Suppressor macrophage treated with lipopolysaccharide for 4 hours (primary cell): ENCODE results near the gene ARFIP2.
A peak's percentile ranks its signal among the peaks of the same experiment; 100 is the strongest.
"Not testable (repeated sequence)": the region's sequence is repeated elsewhere in the genome, so short reads cannot be mapped to it uniquely, and the experiment has no call there.

Source experiments
- DNase-seq: peaks from one replicate; pipeline ENCODE4 v3.0.0-alpha.2; 2020

The ARFIP2 gene, protein sequence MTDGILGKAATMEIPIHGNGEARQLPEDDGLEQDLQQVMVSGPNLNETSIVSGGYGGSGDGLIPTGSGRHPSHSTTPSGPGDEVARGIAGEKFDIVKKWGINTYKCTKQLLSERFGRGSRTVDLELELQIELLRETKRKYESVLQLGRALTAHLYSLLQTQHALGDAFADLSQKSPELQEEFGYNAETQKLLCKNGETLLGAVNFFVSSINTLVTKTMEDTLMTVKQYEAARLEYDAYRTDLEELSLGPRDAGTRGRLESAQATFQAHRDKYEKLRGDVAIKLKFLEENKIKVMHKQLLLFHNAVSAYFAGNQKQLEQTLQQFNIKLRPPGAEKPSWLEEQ

GRCh38 chr11:6481012-6481923 lies at the start of gene ARFIP2, which contains the start of gene TIMM10B:
TSS of gene ARFIP2 (minus strand) at chr11:6481331. CDS start at chr11:6480421, 910 bp downstream.
TSS of gene TIMM10B (plus strand) at chr11:6481501. CDS start at chr11:6481517, 16 bp downstream.
- peak; percentile 99 for DNase-seq

DNA sequence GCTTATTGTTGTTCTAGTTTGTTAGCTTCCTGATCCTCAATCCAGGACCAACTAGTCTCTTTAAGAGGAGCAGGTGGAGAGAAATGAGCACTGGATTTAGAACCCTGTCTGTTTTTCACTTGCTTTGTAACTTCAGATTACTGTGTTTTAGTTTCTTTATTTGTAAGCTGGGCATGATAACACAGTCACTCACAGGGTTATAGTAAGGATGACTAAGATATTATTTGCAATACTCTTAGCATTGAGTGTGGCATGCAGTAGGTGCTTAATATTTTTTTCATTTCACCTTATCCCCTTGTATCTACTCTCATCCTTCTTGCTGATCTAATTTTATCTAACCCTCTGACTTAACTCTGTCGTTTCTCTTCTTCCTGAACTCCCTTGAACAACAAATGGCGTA lies 49.7 kb upstream of the ARFIP2 start:
- DNase-seq: no peak

DNA sequence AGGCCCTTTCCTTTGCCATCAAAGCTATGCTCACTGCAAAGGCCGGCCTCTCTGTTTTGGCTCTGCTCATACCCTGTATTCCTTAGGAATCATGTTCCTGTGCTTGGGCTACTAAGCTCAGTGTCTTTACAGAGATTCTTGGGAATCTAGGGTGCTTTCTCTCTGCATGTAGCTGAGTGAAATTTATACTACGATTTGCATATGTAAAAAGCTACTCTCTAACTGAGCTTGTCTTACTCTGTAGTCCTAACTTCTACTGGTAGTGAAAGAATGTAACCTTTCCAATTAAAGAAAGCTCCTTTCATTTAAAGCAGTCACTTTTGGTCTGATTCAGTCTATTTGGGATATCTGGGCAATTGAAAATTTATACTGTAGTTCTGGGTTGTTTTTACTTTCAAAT lies 48.1 kb upstream of the ARFIP2 start:
- DNase-seq: no peak

DNA sequence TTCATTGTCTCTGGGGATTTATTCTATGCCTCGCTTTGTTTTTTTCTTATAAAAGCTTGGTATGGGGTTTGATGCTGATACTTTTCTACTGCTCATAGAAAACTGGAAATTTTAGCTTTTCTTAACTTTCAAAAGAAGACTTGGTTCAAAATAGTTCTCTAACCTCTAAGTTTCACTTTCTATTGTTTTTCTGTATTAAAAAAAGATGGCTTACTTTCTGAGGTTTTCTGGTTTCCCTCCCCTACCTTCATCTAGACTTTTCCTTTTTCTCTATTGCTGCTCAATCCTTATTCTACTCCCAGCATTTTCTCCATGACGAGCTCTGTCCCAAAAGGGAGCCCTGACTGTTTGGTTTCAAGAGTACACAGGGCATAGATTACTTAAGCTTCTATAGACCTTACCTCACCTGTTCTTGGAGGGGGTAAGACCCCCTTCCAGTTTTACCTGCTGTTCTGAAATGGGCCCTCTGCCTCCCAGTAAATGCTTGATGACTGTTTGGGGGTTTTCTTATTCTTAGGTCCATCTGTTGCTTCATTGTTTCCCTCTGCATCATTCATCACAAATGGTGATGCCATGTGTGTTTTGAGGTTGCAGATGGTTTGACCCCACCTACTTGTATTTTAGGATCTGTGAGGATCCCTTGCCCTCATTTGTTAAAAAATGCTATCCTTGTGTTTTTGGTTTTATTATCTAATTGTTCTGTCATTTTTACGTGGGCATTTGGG lies 45.4 kb upstream of the ARFIP2 start:
- DNase-seq: no peak

- DNase-seq: no peak
These were observed 42.1 kb upstream of the ARFIP2 start for GRCh38 chr11:6523253-6523652.

- not testable (repeated sequence) for DNase-seq
These were observed 40.8 kb upstream of the ARFIP2 start for GRCh38 chr11:6521946-6522345.

GRCh38 chr11:6520265-6520664 lies 39.1 kb upstream of the ARFIP2 start:
- no peak for DNase-seq

DNA sequence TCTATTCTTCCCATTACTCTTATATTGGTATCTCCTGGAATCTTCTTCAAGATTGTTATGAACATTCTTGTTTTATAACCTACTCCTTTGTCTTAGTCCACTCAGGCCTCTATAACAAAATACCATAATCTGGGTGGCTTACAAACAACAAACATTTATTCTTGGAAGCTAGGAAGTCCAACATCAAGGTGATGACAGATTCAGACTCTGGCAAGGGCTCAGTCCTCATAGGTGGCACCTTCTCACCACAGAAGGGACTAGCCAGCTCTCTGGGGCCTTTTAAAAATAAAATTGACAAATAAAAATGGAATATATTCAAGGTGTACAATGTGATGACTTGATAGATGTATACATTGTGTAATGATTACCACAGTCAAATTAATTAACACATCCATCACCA lies 35.7 kb upstream of the ARFIP2 start:
- no peak for DNase-seq

DNA sequence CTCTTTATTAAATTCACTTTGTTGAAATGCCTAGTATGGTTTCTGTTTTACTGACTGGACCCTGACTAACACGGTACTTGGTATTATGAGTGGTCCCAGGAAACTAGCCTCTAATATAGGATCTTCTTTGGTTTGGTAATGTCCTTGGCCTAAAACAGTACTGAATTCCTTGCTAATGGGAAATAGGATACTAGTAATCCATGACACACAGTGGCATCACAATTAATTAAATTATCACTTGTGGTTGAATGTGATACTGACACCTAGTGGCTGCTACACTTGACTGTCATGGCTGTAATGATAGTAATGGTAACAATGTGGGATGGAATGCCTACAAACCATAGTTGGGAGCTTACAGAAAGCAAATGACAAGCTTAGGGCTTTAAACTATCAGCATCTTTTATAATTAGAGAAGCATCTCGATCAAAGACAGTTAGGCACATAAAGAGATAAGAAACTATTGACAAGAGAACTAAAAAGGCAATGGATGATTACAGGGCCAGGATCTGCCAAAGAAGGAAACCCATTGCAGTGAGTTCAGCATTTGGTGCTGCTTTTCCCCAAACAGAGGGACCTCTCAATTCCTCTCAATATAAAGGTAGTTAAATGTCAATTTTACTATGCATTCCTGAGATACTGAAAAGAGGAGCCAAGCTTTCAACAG lies 24.6 kb upstream of the ARFIP2 start:
- DNase-seq: peak; percentile 59

DNA sequence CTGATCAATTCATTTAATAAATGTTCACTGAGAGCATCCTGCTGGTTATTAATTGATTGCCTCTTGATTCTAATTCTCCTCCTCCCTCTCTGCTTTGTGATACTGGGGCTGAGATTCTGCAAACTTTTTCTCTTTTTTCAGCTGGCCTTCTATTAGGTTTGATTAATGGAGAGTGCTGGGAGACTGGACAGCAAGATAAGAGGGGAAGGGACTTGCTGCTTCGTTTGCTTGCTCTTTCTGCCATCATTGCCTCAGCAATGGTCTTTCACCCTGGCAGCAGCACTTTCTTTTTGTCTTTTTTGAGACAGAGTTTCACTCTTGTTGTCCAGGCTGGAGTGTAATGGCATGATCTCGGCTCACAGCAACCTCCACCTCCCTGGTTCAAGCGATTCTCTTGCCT lies 23.0 kb upstream of the ARFIP2 start:
- no peak for DNase-seq

- no peak for DNase-seq
These were observed 21.3 kb upstream of the ARFIP2 start for GRCh38 chr11:6502382-6502781.

- DNase-seq: no peak
These were observed 17.4 kb upstream of the ARFIP2 start for GRCh38 chr11:6498544-6498943.

DNA sequence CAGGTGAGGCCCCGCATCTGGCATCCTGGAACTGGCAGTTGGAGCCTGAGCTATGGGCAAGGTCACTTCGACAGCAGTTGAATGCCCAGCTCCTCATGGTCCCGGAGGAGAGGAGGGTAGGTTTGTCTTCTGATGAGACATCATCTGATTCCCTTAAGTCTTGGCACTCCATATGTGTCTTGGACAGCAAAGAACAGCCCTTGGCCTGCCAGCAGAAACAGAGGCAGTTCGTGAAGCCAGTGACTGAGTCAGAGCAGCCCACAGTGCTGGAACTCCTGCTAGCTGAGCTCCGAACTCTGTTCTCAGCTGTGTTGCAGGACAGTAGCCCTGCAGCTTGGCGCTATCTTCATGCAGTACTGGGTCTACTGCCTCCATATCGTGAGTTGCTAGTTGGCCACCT lies 17.0 kb upstream of the ARFIP2 start:
- no peak for DNase-seq

DNA sequence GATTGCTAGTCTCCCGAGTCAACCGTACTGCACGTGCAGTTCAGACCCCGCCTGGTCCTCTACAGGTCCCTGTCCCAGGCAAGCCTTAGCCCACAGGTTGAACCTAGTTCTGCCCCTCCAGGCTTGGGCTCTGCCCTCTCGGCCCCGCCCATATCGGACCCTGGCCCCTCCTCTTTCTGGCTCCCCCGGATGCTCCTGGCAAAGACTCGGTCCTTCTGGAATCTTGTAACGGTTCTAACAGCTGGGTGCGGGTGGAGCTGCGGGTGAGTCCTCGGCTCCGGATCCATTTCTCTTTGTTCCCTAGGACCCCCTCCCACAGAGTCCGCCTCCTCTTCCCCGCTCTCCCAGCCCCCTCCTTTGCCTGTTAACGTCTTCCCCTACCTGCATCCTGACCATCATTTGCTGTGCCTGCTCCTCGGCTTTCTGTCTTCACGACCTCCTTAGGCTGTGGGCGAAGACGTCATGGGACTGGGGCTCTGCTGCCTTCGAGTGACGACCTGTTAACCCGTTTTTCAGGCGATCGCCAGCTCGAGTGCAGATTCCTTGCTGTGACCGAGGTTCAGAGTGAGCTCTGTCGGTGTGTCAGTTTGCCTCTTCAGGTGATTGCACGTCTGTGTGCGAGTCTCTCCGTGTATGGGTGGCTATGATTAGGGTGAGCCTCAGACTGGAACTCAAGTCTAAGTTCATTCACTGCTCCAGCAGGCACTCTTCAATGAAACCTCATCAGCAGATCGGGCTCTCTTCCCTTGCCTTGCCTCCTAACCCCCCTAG lies 16.1 kb upstream of the ARFIP2 start, which contains the start of gene DNHD1:
DNHD1 (plus strand) TSS at position 212 of the 771 bp plus-strand sequence. CDS start 936 bp downstream, outside the sequence.
- DNase-seq: no peak

DNA sequence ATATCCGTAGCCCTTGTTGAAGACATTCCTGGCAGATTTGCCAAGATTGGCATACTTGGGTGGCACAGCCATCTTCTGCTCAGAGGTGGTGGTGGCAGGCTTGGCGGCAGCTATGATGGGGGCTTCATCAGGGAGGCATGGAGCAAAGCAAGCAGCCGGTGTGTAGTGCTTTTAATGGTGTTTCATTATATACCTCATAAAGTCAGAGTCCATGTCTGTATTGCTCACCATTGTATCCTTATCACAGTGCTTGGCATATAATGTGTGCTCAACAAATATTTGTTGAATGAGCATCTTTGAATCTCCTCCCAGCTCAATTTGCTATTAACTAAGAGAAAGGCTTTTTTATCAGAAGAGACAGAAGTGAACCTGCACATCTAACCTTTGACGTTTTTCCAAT lies 8.2 kb upstream of the ARFIP2 start:
- no peak for DNase-seq

DNA sequence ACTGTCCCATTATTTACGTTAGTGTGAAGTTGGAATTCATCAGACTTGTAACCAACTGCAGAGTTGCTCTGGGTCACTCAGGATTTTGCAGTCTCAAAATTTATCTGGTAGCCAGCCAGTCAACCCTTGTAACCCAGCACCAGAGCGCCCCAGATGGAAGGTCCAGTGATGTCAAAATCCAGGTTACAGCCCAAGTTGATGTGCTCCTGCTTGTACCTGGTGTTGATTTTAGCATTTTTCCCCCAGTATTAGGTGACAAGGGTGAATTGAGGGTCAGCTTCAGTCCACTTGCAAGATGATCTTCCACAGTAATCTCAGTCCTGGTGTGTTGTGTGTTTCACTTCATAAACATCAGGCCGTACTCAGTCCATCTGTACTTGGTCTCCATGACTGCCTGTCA lies 7.7 kb upstream of the ARFIP2 start:
- DNase-seq: no peak

DNA sequence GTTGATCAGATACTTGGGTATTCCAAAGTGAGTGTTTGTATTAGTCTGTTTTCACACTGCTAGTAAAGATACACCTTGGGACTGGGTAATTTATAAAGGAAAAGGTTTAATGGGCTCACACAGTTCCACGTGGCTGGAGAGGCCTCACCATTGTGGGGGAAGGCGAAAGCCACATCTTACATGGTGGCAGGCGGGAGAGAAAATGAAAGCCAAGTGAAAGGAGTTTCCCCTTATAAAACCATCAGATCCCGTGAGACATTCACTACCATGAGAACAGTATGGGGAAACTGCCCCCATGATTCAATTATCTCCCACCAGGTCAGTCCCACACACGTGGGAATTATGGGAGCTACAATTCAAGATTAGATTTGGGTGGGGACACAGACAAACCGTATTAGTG lies 7.2 kb upstream of the ARFIP2 start:
- no peak for DNase-seq

DNA sequence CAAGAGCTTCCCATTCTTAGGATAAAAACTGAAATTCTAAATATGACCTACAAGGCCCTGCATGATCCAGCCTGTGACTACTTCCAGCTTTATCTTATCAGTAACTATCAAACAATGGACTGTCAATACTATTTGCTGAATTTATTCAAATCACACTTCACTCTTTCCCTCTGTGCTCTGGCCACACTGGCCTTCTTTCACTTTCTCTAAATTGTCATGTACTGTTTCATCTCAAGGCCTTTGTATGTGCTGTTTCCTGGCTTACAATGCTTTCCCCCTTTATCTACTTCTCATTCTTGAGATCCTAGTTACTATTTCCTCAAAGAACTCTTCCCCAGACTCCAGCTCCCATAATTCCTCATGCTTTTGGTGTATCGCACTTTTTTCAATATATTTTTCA lies 5.8 kb upstream of the ARFIP2 start:
- DNase-seq: no peak

GRCh38 chr11:6486256-6486655 lies 5.1 kb upstream of the ARFIP2 start:
- no peak for DNase-seq

- DNase-seq: no peak
These were observed 4.5 kb upstream of the ARFIP2 start for GRCh38 chr11:6485661-6486060.

DNA sequence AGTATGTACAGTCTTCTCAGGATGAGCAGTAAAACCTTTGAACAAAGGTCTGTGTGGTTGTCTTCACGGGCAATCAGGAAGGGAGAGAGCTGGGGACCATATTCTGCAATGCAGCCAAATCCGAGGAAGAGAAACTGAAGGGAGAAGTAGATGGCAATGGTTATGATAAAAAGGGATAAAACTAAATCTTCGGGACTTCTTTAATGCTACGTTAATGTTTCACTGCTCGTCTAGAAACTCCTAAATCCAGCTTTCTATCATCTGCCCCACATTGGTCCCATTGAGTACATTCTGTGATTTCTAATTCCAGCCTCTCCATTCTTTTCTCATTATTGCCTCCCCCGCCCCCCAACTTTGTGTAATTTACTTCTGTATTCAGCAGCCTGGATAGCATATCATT lies 1.9 kb upstream of the ARFIP2 start:
- no peak for DNase-seq

GRCh38 chr11:6482441-6482840 lies 1.3 kb upstream of the ARFIP2 start:
- peak; percentile 74 for DNase-seq
